ENCODE results near the gene CBY2.

DNA sequence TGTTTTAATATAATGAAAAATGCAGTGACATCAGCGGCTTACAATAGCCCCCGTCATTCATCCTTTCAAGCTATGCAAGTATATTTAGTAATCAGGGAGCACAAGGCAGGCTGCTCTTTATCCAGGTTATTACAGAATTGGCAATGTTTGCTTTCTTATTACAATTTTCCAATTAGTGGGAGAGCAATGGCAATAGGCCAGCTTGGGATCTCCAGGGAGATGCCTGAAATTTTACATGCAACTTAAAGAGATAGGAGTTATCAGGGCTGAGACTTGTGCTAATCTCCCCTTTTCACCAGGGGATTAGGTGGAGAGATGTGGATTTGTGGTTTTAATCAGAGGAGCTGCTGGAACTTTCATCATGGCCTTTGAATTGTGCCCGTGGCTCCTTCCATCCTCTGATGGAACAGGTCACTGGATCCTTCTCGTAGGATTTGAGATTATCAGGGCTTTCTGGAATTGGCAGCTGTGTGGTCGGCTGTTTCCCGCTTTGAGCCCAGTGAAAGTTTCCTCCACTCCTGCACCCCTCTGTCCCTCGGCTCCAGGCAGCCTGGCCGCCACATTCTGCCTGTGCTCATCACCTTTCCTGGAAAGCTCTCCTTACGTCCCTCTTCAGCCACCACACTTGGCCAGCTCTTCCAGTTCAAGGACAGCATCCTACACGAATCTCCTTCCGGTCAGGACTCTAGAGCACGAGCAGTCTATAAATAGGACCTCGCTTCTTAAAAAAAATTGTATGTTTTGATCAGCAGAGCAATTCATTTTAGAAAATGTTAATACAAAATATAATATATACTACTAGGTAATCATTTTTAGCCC is 47.0 kb downstream of the CBY2 start:
- TF ChIP-seq, protein P1, sequence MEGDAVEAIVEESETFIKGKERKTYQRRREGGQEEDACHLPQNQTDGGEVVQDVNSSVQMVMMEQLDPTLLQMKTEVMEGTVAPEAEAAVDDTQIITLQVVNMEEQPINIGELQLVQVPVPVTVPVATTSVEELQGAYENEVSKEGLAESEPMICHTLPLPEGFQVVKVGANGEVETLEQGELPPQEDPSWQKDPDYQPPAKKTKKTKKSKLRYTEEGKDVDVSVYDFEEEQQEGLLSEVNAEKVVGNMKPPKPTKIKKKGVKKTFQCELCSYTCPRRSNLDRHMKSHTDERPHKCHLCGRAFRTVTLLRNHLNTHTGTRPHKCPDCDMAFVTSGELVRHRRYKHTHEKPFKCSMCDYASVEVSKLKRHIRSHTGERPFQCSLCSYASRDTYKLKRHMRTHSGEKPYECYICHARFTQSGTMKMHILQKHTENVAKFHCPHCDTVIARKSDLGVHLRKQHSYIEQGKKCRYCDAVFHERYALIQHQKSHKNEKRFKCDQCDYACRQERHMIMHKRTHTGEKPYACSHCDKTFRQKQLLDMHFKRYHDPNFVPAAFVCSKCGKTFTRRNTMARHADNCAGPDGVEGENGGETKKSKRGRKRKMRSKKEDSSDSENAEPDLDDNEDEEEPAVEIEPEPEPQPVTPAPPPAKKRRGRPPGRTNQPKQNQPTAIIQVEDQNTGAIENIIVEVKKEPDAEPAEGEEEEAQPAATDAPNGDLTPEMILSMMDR (conservative IDR thresholded peaks at IDR 0.05; ENCODE audit: low read depth, low read length): no peak
- TF ChIP-seq EZH2 (IDR thresholded peaks at IDR 0.05; ENCODE audit: low read length, unreplicated experiment) (no peak), EZH2phosphoT487 (IDR thresholded peaks at IDR 0.05; ENCODE audit: borderline replicate concordance, low read length) (no peak)
